Activated naive CD4-positive, alpha-beta T cell treated with anti-CD3 and anti-CD28 coated beads, Interleukin-2, amount 50 U/mL, for 24 hours (primary cell): ENCODE data around the gene PDE2A.

Source experiments
- H3K27ac Mint-ChIP-seq: one replicate; pipeline ENCODE4 v1.8.0; 2021; ENCODE audit warnings: mild to moderate bottlenecking, mixed read lengths
- H3K27me3 Mint-ChIP-seq: one replicate; pipeline ENCODE4 v1.8.0; 2021; ENCODE audit warnings: mixed read lengths
- H3K36me3 Mint-ChIP-seq: one replicate; pipeline ENCODE4 v1.8.0; 2021; ENCODE audit warnings: mixed read lengths
- H3K4me1 Mint-ChIP-seq: one replicate; pipeline ENCODE4 v1.8.0; 2021; ENCODE audit warnings: mixed read lengths
- H3K4me3 Mint-ChIP-seq: one replicate; pipeline ENCODE4 v1.8.0; 2021; ENCODE audit warnings: mild to moderate bottlenecking, mixed read lengths
- H3K9me3 Mint-ChIP-seq: one replicate; pipeline ENCODE4 v1.8.0; 2021; ENCODE audit warnings: mixed read lengths

PDE2A gene

DNA sequence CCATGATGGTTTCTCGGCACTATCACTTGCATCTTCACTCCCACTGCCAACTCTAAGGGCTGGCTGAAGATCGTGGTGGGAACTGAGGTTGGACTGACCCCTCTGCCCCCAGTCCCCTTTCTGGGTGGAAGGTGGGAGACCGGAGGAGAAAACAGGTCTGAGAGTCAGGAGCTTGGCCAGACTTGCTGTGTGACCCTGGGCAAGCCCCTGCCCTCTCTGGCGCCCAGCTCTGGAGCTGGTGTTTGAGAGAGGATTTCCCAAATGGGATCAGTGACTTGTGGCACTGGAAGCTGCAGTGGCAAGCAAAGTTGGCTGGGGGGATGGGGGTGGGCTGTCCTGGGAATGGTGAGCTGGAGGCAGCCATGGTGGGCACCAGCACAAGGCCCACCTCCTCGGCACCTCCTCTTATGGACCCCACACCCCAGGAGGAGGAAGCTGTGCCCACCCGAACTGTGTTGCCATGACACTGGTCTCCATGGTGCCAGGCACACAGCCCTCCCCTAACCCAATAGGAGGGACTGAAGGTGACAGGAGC, 6.5 kb upstream of the PDE2A start:
- Mint-ChIP-seq H3K27me3 (no peaks in the 10 kb centered on the region), H3K36me3 (no peaks in the 10 kb centered on the region), H3K27ac (peak overlapping the region; percentile 62), H3K4me1 (peaks cover 29% of the 10 kb centered on the region), H3K4me3 (no peak overlapping the region), H3K9me3 (no peaks in the 10 kb centered on the region)

DNA sequence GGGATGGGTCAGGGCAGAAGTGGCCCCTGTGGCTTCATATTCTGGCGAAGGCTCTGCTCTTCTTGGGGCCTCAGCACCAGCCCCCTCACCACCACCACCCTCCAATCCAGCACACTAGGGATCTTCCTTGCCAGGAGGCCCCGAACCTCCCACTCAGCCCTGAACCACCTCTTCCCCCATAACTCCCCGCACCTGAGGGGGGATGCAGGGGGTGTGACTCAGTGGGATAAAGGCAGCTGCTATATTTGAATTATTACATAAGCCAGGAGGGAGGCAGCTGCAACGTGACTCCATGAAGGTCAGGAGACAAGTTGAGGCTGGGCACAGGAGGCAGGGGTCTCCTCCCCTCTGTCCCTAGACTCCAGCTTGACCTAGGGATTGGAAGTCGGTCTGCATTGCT, 5.6 kb upstream of the PDE2A start:
- no peak overlapping the region for H3K27ac Mint-ChIP-seq
- H3K9me3 Mint-ChIP-seq = no peaks in the 10 kb centered on the region
- no peaks in the 10 kb centered on the region for H3K27me3 Mint-ChIP-seq
- H3K4me1 Mint-ChIP-seq = peaks cover 29% of the 10 kb centered on the region
- no peak overlapping the region for H3K4me3 Mint-ChIP-seq
- H3K36me3 Mint-ChIP-seq = no peaks in the 10 kb centered on the region

DNA sequence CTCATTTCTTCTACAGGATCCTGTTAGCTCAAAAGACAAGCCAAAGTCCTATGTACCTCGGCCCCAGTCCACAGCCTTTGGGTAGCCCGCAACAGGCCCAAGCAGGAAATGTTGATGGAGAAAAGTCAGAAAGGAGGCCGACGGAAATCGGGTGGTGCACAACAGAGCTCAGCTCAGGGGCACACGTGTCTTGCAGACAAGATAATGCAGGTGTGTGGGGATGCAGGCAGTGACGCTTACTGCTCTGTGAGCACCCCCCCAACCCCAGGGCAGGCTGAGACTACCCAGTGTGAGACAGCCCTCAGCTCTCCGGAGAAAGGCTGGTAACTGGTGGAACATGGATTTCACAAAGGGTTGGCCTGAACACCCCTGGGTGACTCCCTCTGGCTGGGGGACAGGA, 4.3 kb upstream of the PDE2A start:
- H3K27me3 Mint-ChIP-seq = peaks cover 8% of the 10 kb centered on the region
- no peaks in the 10 kb centered on the region for H3K9me3 Mint-ChIP-seq
- H3K4me1 Mint-ChIP-seq = peaks cover 26% of the 10 kb centered on the region
- no peak overlapping the region for H3K4me3 Mint-ChIP-seq
- no peaks in the 10 kb centered on the region for H3K36me3 Mint-ChIP-seq
- H3K27ac Mint-ChIP-seq = no peak overlapping the region

DNA sequence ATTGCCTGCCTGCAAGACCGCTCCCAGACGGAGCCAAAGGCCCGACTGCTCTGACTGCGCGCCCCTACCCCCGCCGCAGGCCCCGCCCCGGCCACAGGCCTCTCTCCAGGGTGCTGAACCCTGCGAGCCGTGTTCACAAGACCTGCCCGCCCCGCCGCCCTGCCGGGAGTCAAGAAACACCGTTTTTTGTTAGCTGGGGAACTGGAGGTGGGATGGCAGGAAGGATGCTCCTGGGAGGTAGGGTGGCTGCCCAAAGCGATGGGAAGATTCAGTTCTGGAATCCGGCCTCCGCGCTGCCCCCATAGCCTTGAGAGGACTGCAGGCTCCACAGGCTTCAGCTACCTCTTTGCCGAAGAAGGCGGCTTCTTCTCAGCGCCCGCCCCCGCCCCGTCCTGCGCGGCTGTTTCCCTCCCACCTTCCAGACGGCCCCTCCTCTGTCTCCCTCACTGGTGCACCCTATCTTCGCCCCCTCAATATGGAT, 2.7 kb upstream of the PDE2A start:
- no peak overlapping the region for H3K4me3 Mint-ChIP-seq
- H3K36me3 Mint-ChIP-seq = peaks cover 1% of the 10 kb centered on the region
- peaks cover 21% of the 10 kb centered on the region for H3K27me3 Mint-ChIP-seq
- no peaks in the 10 kb centered on the region for H3K9me3 Mint-ChIP-seq
- H3K27ac Mint-ChIP-seq = no peak overlapping the region
- H3K4me1 Mint-ChIP-seq = peaks cover 25% of the 10 kb centered on the region

DNA sequence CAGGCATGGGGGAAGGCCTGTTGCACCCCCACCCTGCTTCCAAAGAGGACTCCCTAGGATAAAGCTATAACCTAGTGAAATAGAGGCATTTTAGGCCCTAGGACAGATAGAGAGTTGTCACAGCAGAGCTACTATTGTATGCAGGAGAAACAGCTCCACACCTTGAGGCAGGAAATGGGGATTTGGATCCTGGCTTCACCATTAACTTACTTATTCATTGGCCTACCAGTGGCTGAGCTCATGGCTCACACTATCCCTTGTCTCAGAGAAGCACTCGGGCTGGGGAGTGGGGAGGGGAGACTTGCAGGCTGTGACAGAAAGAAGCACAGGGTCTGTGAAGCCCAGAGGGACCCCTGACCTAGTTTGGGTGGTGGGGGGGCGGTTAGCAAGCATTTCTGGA, 999 bp upstream of the PDE2A start:
- no peak overlapping the region for H3K27ac Mint-ChIP-seq
- H3K4me1 Mint-ChIP-seq = peaks cover 23% of the 10 kb centered on the region
- H3K4me3 Mint-ChIP-seq = no peak overlapping the region
- peaks cover 1% of the 10 kb centered on the region for H3K36me3 Mint-ChIP-seq
- peaks cover 31% of the 10 kb centered on the region for H3K27me3 Mint-ChIP-seq
- H3K9me3 Mint-ChIP-seq = no peaks in the 10 kb centered on the region

DNA sequence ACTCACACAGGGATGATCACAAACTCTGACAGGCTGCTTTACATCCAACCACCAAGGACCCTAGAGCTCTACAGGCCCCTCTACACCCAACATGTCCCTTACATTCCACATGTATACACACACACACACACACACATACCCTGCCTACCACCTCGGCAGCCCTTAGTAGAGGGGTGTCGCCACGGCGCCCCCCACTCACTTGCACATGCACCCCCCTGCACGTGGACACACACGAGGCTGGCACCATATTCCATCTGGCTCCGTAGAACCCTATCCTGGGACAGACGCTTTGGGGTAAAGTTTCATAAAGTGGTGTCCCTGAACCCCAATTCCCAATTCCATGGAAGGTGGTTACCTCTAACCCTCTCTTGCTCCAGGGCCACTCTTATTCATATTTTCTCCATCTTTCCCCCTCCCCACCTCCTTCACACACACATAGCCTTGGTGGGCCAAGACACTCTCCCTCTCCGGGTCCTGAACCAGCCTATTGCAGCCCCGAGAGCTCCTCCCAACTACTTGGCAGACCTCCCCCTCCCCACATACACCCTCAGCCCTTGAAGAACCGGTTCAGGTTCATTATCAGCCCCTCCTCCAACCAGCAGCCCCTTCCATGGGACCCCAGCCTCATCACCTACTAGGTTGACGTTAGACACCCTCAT, 809 bp downstream of the PDE2A start:
- Mint-ChIP-seq H3K9me3 (no peaks in the 10 kb centered on the region), H3K4me1 (peaks cover 21% of the 10 kb centered on the region), H3K4me3 (no peak overlapping the region), H3K36me3 (peaks cover 1% of the 10 kb centered on the region), H3K27me3 (peaks cover 39% of the 10 kb centered on the region), H3K27ac (no peak overlapping the region)

DNA sequence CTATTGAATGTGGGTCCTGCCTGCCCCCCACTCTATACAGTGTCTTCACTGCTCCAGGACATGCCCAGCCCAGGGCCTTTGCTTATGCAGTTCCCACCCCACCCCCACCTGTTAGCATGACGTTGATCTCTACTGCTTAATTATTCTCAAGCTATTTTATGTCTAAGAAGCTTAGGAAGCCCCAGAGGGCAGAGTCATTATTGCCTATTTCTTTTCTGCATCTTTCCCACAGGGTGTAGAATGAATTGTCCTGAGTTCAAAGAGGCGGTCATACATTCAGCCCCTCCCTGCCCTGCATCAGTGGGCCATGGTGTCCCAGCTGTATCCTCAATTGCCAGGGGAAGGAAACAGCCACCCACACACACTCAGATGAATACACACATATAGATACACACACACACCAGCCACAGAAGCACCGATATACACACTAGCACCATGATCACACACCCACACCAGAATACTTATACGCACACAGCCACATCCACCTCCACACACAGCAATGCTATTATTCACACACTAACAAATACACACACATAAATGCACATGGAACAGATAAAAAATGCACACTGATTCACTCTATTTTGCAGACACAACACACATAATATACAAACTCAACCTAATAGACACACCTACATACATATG, 1.5 kb downstream of the PDE2A start:
- H3K27me3 Mint-ChIP-seq = peaks cover 39% of the 10 kb centered on the region
- H3K9me3 Mint-ChIP-seq = no peaks in the 10 kb centered on the region
- peaks cover 16% of the 10 kb centered on the region for H3K4me1 Mint-ChIP-seq
- no peak overlapping the region for H3K4me3 Mint-ChIP-seq
- peaks cover 1% of the 10 kb centered on the region for H3K36me3 Mint-ChIP-seq
- no peak overlapping the region for H3K27ac Mint-ChIP-seq

DNA sequence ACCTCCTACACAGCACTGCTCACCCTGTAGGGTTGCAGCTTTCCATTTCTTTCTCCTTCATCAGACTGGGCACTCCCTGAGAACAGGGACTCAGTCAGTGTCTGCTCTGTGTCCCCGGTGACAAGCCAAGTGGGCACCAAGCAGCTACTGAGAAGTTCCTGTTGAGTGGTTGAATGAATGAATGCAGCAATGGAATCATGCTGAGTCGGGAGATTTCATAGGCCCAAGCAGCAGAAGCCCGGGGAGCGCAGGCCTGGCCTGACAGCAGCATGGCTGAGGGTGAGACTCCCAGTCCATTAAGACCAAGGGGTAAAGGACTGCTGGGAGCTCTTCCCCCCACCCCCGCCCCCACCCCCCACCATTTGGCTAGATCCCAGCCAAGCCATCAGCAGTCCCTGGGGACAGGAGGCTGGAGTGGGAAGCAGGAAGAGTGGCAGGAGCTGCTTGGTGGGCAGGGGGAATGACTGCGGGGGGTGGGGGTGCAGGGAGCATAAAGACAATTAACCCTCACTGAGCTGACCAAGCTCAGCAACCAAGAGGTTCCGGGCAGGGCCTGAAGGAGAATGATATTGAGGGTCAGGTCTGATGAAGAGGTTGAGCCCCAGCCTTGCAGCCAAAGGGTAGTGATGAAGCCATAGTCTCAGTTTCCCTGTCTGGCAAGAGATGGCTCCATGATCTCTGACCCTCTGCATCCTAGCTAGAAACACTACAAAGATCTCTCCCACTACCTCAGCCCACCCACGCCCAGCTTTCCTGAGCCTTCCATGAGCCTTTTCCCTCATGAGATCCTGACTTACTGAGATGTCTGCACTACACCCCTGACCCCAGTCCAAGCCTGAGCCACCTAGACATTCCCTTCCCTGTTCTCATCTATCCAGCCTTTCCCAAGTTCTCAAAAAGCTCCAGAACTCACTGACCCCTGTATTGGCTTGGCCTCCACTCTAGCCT, 2.8 kb downstream of the PDE2A start:
- no peak overlapping the region for H3K4me3 Mint-ChIP-seq
- H3K27ac Mint-ChIP-seq = no peak overlapping the region
- peaks cover 8% of the 10 kb centered on the region for H3K4me1 Mint-ChIP-seq
- H3K36me3 Mint-ChIP-seq = peaks cover 3% of the 10 kb centered on the region
- peaks cover 45% of the 10 kb centered on the region for H3K27me3 Mint-ChIP-seq
- H3K9me3 Mint-ChIP-seq = no peaks in the 10 kb centered on the region

DNA sequence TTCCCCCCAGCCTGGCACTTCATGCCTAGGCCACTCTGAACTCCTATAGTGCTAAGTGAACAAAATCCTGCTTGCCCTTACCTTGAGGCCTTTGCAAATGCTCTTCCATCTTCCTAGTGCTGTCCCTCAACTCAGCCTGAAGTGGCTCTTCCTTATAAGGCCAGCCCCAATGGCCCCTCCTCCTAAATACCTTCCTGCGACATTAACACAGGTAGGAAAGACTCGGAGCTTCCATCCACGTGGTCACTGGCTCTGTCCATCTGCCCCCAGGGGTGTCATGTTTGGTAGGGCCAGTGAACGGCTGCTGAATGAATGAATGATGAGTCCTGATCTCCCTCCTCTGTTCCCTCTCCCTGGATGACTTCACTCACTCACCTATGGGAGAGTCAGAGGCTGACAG, 4.2 kb downstream of the PDE2A start:
- no peaks in the 10 kb centered on the region for H3K9me3 Mint-ChIP-seq
- H3K36me3 Mint-ChIP-seq = peaks cover 3% of the 10 kb centered on the region
- peaks cover 4% of the 10 kb centered on the region for H3K4me1 Mint-ChIP-seq
- no peak overlapping the region for H3K27ac Mint-ChIP-seq
- H3K4me3 Mint-ChIP-seq = no peak overlapping the region
- peaks cover 46% of the 10 kb centered on the region for H3K27me3 Mint-ChIP-seq

DNA sequence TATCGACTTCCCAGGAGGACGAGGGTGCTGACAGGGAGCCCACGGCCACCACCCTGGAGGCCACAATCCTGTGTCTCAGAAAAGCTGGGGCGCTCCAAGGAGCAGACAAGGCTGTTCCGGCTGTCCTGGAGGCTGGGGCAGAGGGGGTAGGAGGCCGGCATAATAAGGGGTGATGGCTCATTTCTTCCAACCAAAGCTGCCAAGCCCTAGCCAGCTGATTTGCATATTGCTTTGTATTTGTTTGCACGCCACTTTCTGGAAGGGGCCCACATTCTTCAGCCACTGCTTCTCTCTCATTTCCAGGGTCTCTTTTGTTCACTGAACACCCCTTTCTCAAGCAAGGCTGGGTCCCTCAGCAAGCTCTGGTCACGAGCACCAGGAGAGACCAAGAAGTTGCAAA, 4.7 kb downstream of the PDE2A start:
- no peak overlapping the region for H3K27ac Mint-ChIP-seq
- H3K27me3 Mint-ChIP-seq = peaks cover 45% of the 10 kb centered on the region
- H3K9me3 Mint-ChIP-seq = no peaks in the 10 kb centered on the region
- peaks cover 3% of the 10 kb centered on the region for H3K4me1 Mint-ChIP-seq
- peaks cover 3% of the 10 kb centered on the region for H3K36me3 Mint-ChIP-seq
- no peak overlapping the region for H3K4me3 Mint-ChIP-seq

DNA sequence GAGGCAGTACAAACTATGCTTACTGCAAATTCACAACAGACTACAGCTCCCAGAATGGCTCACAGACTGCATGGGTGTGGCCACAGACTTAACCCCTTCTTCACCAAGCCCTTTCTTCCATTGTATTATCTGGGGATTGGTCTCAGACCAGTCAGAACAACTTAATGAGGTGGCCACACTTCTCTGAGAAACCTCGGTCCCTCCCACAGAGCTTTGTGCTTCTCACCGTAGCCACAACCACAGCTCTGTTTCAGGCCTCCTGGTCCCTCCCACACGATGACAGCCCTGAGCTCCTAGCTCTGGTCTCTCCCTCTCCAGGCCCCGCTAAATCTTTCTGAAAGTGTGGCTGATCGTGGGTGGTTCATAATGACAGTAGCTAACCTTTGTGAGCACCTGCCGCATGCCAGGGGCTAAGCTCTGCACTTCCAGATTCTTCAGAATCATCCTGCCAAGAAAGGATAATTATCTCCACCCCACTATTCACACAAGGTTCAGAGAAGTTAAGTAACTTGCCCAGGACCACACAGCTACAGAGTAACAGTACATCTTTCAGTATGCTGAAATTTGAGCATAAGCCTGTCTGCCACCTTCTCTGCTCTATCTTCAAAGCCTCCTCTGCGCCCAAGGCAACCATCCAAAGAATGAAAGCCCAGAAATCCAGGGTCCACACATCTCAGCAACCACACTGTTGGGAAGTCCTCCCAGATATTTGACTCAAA, 5.4 kb downstream of the PDE2A start:
- Mint-ChIP-seq H3K27ac (no peak overlapping the region), H3K9me3 (no peaks in the 10 kb centered on the region), H3K4me3 (no peak overlapping the region), H3K36me3 (peaks cover 3% of the 10 kb centered on the region), H3K27me3 (peaks cover 42% of the 10 kb centered on the region), H3K4me1 (no peaks in the 10 kb centered on the region)

DNA sequence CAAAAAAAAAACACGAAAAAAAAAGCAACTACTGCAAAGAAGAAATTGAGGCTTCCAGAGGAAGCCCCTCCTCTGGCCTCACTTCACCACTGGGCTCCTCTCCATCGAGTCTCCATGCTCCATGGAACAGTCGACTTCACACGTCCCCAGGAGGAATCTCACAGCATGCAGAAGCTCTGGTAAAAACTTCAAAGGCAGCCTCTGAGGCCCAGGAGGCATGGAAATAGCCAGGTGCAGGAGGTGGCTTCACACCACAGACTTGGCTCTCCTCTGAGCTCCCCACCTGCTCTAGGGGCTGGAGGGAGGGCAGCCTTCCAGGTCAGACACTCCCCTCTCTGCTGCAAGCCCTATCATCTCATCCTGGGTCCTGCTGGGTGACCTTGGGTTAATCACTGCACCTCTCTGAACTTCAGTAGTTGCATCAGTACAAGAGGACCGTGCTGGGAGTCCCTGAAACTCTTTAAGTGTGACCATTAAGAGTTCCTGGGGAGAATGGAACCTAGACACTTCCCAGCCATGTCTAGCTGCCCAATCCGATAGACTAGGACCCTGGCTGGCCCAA, 8.2 kb downstream of the PDE2A start:
- H3K9me3 Mint-ChIP-seq = no peaks in the 10 kb centered on the region
- peaks cover 1% of the 10 kb centered on the region for H3K36me3 Mint-ChIP-seq
- no peaks in the 10 kb centered on the region for H3K4me1 Mint-ChIP-seq
- no peak overlapping the region for H3K4me3 Mint-ChIP-seq
- H3K27me3 Mint-ChIP-seq = peaks cover 21% of the 10 kb centered on the region
- H3K27ac Mint-ChIP-seq = no peak overlapping the region

DNA sequence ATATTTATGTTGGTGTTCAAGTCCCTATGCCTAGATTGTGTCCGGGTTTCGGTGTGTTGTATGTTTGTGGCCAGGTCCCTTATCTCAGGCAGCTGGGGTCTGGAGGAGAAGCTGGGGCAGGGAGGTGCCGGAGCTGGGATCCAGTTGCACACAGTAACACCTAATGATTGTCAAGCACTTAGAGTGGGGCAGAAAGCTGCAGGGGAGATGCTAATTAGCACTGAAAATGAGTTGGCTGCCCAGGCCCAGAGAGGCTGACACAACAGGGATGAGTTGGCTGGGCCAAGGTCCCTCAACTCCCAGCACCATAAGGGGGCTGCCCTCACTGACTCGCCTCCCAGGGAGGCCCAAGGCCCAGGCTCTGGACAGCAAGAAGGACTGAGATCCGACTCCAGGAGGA, 12.2 kb downstream of the PDE2A start:
- H3K36me3 Mint-ChIP-seq = peaks cover under 1% of the 10 kb centered on the region

DNA sequence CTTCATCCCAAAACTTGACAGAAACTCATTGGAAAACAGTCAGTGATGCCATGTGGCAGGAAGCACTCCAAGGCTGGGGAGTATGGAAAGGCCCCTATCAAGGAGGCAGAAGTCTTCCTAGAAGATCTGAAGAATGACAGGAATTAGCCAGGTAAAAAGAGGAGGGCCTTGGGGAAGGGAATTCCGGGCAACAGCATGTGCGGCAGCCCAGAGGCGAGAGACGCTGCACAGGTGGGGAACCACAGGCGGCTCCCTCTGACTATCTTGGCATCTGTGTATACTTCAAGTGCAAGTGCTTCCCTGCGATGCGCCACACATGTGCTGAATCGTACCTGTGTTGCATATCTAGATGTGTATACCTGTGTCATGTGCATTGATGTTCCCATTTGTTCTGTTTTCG, 12.7 kb downstream of the PDE2A start:
- Mint-ChIP-seq H3K36me3 (no peaks in the 10 kb centered on the region), H3K4me1 (no peaks in the 10 kb centered on the region), H3K4me3 (no peak overlapping the region), H3K27me3 (peaks cover 7% of the 10 kb centered on the region), H3K9me3 (no peaks in the 10 kb centered on the region), H3K27ac (no peak overlapping the region)

More for the DNA sequence above, 12.2 kb downstream of the PDE2A start:
- Mint-ChIP-seq H3K27me3 (peaks cover 8% of the 10 kb centered on the region), H3K27ac (no peak overlapping the region), H3K4me1 (no peaks in the 10 kb centered on the region), H3K9me3 (no peaks in the 10 kb centered on the region), H3K4me3 (no peak overlapping the region)
